Measurements from ENCODE around the gene IFT88.

DNA sequence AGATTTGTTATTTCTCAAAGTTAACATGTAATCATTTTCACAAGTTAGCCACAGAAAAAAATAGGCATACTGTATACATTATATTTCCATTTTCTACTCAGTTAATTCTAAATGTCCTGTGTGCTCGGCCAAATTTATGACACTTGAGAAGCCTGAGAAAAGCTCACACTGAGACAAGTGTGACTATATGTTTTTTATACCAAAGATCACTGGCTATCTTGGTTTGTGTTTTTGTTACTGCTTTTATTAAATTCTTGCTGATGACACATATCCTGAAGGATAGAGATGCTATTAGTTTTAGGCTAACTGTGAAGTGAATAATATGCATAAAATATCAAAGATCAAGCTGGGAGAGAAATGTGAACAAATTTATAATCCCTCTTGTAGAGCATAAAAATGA is 87.2 kb downstream of the IFT88 start:
- no peak for TF ChIP-seq ZNF274 (IDR thresholded peaks at IDR 0.05; ENCODE audit: low read depth, low read length)
- TF ChIP-seq YY1 (IDR thresholded peaks at IDR 0.05; ENCODE audit: insufficient read depth, insufficient read length): no peak
- no peak for TF ChIP-seq SUZ12 (IDR thresholded peaks at IDR 0.05; ENCODE audit: extremely low read depth, insufficient read depth, insufficient read length)
